HEK293T (cell line): Measurements from ENCODE around the gene QSOX2.

Experiments
- CTCF ChIA-PET: fragments of 350-600 bp; formaldehyde crosslinking; extraction: SDS; loops from one replicate; lab custom pipeline; 2021; ENCODE audit warnings: antibody characterized with exemption, inconsistent platforms; lab: Yijun Ruan, JAX
- POLR2A ChIA-PET: fragments of 350-600 bp; formaldehyde crosslinking; extraction: SDS; loops from one replicate; lab custom pipeline; 2020; ENCODE audit warnings: antibody characterized with exemption, inconsistent platforms; lab: Yijun Ruan, JAX
- DNase-seq: peaks from one replicate; pipeline ENCODE4 v3.0.0; 2012; ENCODE audit warnings: mixed read lengths; ENCODE audit errors: extremely low spot score
- ARNT ChIP-seq: fragments of 450-650 bp; IDR thresholded peaks from 2 replicates; pipeline ENCODE4 v1.6.1; 2017; ENCODE audit warnings: mild to moderate bottlenecking
- BHLHE40 ChIP-seq: fragments of 450-650 bp; IDR thresholded peaks from 2 replicates; pipeline ENCODE4 v1.6.1; 2016; ENCODE audit warnings: mild to moderate bottlenecking, moderate library complexity, borderline replicate concordance
- CTBP1 ChIP-seq: fragments of 450-650 bp; IDR thresholded peaks from 2 replicates; pipeline ENCODE4 v1.6.1; 2016; ENCODE audit warnings: borderline replicate concordance
- ELF4 ChIP-seq: fragments of 450-650 bp; IDR thresholded peaks from 2 replicates; pipeline ENCODE4 v1.6.1; 2017; ENCODE audit warnings: antibody characterized with exemption
- FOXA1 ChIP-seq: fragments of 450-650 bp; IDR thresholded peaks from 2 replicates; pipeline ENCODE4 v1.6.1; 2016; ENCODE audit warnings: mild to moderate bottlenecking
- FOXK2 ChIP-seq: fragments of 450-650 bp; IDR thresholded peaks from 2 replicates; pipeline ENCODE4 v1.6.1; 2016; ENCODE audit warnings: mild to moderate bottlenecking
- FOXM1 ChIP-seq: fragments of 450-650 bp; IDR thresholded peaks from 2 replicates; pipeline ENCODE4 v1.6.1; 2017; ENCODE audit warnings: mild to moderate bottlenecking, borderline replicate concordance
- HDGF ChIP-seq: fragments of 450-650 bp; IDR thresholded peaks from 2 replicates; pipeline ENCODE4 v1.6.1; 2017; ENCODE audit warnings: antibody characterized with exemption, borderline replicate concordance
- L3MBTL2 ChIP-seq: fragments of 450-650 bp; conservative IDR thresholded peaks from 2 replicates; pipeline ENCODE4 v1.6.1; 2016; ENCODE audit warnings: mild to moderate bottlenecking
- LEF1 ChIP-seq: fragments of 450-650 bp; IDR thresholded peaks from 2 replicates; pipeline ENCODE4 v1.6.1; 2017; ENCODE audit warnings: mild to moderate bottlenecking, borderline replicate concordance
- NFRKB ChIP-seq: fragments of 450-650 bp; IDR thresholded peaks from 2 replicates; pipeline ENCODE4 v1.6.1; 2016; ENCODE audit warnings: mild to moderate bottlenecking, moderate library complexity
- SP1 ChIP-seq: fragments of 450-650 bp; IDR thresholded peaks from 2 replicates; pipeline ENCODE4 v1.6.1; 2017
- SUZ12 ChIP-seq: fragments of 450-650 bp; IDR thresholded peaks from 2 replicates; pipeline ENCODE4 v1.6.1; 2016; ENCODE audit warnings: mild to moderate bottlenecking
- TARDBP ChIP-seq: fragments of 450-650 bp; IDR thresholded peaks from 2 replicates; pipeline ENCODE4 v1.6.1; 2016
- ZNF384 ChIP-seq: fragments of 450-650 bp; IDR thresholded peaks from 2 replicates; pipeline ENCODE4 v1.6.1; 2016
- TF ChIP-seq, protein P1 (sequence below): fragments of 450-650 bp; IDR thresholded peaks from 2 replicates; pipeline ENCODE4 v1.6.1; 2016

The QSOX2 gene

DNA sequence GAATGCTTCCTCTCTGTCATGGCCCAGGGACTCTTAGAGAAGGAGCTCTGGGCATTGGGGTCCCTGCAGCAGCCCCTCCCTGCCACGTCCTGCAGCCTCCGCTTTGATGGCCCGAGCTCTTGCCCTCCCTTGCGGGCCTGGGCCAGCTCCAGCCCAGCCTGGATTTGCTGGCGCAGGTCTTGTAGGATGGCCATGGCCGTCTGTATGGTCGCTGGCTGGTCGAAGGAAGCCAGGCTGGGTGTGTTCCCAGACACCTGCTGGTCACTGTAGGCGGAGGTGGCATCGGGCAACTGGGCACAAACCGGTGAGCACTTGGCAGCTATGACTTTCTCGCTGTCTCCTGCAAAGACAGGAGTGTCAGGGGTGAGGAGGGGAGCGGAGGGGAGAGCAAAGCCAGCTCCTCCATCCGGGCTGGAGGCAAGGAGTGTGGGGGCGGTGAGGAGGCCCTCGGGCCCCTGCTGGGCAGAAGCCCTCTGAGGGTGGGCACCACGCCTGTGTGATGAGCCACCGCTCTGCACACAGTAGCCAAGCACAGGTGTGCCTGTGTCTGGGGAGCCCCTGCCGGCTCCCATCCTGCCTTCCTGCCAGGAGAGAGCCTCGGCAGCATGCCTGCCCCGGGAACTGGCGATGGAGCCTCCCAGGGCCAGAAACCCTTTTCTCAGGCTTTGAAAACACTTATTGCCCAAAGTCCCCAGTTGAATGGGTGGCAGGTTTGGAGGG is 45.9 kb upstream of the QSOX2 start:
- ChIA-PET POLR2A (no interaction called here), CTCF (no interaction called here)
- DNase-seq = no peak
- TF ChIP-seq ARNT = no peak
- TF ChIP-seq NFRKB = no peak
- no peak for TF ChIP-seq CTBP1
- no peak for TF ChIP-seq SP1
- TF ChIP-seq FOXK2 = no peak
- no peak for TF ChIP-seq ELF4
- TF ChIP-seq, protein P1, sequence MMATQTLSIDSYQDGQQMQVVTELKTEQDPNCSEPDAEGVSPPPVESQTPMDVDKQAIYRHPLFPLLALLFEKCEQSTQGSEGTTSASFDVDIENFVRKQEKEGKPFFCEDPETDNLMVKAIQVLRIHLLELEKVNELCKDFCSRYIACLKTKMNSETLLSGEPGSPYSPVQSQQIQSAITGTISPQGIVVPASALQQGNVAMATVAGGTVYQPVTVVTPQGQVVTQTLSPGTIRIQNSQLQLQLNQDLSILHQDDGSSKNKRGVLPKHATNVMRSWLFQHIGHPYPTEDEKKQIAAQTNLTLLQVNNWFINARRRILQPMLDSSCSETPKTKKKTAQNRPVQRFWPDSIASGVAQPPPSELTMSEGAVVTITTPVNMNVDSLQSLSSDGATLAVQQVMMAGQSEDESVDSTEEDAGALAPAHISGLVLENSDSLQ = no peak
- TF ChIP-seq ZNF384 = no peak
- TF ChIP-seq TARDBP = no peak
- no peak for TF ChIP-seq HDGF

DNA sequence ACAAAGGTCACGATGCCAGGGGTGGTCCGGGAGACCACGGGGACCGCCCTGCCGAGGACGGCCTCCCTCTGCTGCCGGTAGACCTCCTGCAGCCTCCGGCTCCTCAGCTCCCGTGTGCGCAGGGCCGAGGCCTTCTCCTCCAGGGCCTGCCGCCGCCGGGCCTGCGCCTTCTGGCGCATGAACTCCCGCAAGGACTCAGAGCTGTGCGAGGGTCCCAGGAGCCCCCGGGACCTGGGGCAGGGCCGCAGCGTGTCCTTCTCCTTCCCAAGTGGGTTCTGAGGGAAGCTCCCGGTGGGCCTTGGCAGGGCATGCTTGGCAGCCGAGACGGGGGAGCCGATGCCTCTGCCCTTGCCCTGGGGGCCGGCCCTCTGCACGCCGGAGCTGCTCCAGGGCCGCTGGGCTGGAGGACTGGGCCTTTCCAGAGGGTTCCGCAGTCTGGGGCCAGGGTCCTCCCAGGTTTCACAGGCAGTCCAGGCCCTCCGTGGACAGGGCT is 44.9 kb upstream of the QSOX2 start:
- ChIA-PET CTCF (no interaction called here), POLR2A (no interaction called here)
- no peak for DNase-seq
- TF ChIP-seq BHLHE40 (no peak), SUZ12 (no peak), NFRKB (no peak), ZNF384 (no peak), FOXA1 (no peak), ARNT (no peak), SP1 (no peak), ELF4 (no peak), FOXM1 (no peak), HDGF (no peak), L3MBTL2 (no peak), LEF1 (no peak), TARDBP (no peak), FOXK2 (no peak)
- TF ChIP-seq, protein P1 = no peak

DNA sequence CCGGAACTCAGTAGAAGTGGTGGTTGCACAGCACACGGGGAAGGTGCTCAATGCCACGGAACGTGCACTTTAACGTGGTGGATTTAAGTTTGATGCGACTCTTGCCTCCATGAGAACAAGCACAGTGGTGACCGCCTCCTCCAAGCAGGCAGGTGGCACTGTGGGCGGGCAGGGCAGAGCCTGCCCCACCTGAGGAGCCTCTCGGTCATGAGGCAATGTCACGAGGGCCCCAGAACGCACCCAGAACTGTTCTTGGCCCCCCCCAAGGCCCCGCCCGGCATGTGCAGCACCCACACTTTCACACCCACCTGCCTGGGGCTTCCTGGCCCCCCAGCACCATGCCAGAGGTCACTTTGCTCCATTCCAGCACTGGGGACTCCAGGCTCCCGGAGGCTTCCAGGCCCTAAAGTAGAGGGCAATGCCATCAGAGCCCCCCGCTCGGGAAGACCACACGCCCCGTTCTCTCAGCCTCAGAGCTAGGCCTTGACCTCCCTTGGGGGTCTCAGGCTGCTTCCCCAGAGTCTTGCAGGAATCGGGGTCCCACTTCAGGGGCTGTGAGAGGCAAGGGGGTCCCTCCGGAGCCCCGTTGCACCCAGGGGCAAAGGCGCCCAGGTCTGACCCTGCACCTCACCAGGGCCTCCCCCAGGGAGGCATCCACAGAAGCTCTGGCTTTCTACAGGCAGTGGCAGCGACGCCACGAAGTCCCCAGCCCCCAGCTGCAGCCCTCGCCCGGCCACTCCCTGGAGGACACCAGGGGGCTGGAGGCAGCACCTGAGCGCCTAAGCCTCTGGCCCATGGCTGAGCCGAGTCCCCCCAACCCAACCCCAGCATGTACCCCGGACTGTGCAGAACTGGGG is 44.3 kb upstream of the QSOX2 start:
- ChIA-PET POLR2A (no interaction called here), CTCF (no interaction called here)
- no peak for DNase-seq
- TF ChIP-seq ZNF384 (no peak), FOXK2 (no peak), FOXA1 (no peak), ARNT (no peak), TARDBP (no peak), FOXM1 (no peak), LEF1 (no peak), SP1 (no peak)
- TF ChIP-seq, protein P1 = no peak

DNA sequence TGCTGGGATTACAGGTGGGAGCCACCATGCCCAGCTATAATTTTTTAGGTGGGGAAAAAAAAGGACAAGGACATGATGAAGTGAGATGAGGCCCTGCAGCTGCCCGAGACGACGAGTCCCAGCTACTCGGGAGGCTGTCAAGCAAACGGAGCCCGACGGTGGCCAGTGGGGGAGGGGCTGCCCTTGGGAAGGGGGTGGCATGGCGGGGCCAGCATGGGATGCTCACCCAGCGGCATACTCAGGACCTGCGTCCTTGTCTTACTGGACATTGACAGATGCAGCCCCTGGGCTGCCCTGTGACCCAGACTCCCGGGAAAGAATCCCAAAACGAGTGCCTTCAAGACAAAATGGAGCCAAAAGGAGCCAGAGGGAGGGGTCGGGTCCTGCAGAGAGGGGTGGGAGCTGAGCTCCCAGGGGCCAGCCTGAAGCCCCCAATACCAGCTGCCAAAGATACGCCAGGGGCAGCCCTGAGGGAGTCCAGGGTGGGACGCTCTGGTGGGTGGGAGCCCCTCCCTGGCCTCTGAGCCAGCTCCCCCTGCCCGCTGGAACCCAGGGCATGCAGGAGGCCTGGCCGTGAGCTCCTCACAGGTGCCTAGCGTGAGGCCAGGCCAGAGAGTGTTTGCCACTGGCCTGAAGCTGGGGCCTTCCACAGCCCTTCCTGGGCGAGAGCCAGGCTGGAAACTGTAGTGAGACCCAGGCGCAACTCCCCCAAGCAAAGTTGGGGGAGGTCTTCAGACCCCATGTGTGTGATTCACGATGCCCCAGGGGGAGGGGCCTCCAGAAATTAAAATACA is 42.5 kb upstream of the QSOX2 start:
- POLR2A ChIA-PET = no interaction called here
- DNase-seq = no peak
- CTCF ChIA-PET = no interaction called here
- no peak for TF ChIP-seq FOXA1
- TF ChIP-seq FOXM1 = no peak
- TF ChIP-seq SP1 = no peak
- no peak for TF ChIP-seq L3MBTL2
- TF ChIP-seq ZNF384 = no peak
- TF ChIP-seq SUZ12 = no peak
- no peak for TF ChIP-seq TARDBP
- TF ChIP-seq FOXK2 = no peak
- no peak for TF ChIP-seq CTBP1
- TF ChIP-seq LEF1 = no peak
- TF ChIP-seq, protein P1 = no peak
- no peak for TF ChIP-seq ELF4
- TF ChIP-seq BHLHE40 = no peak
- no peak for TF ChIP-seq NFRKB

DNA sequence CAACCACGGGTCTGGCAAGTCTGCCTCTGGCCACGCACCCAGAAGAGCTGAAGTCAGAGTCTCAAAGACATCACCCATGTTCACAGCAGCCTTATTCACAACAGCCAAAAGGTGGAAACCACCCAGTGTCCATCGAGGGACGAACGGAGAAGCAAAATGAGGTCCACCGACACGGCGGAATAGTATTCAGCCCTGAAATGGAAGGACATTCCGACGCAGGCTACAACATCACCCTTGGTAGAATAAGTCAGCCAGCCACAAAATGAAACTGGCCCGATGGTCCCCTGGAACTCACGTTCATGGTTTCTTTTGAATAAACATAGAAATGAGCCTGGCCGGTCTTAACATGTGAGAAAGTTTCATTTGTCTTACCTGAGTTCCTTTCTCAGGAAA is 41.4 kb upstream of the QSOX2 start:
- TF ChIP-seq FOXM1 = no peak
- TF ChIP-seq BHLHE40 = no peak
- no peak for TF ChIP-seq ZNF384
- TF ChIP-seq TARDBP = no peak
- TF ChIP-seq L3MBTL2 = no peak
- TF ChIP-seq, protein P1 = no peak
- no peak for TF ChIP-seq SUZ12
- TF ChIP-seq FOXK2 = no peak
- TF ChIP-seq LEF1 = no peak
- TF ChIP-seq CTBP1 = no peak
- TF ChIP-seq FOXA1 = no peak
- TF ChIP-seq ARNT = no peak
- no peak for TF ChIP-seq ELF4
- no peak for TF ChIP-seq HDGF
- no peak for TF ChIP-seq NFRKB
- no peak for TF ChIP-seq SP1
- ChIA-PET POLR2A (no interaction called here), CTCF (no interaction called here)
- no peak for DNase-seq
